OCI-LY1 (cell line): ENCODE measurements around the gene ZCCHC14.

Experiments
- H2AFZ ChIP-seq: fragments of 200-600 bp; sonication (generic), shearing (Covaris generic); 2 replicates; pipeline ENCODE4 v1.6.0; 2014; ENCODE audit warnings: antibody characterized with exemption, mild to moderate bottlenecking, low read length
- H3F3A ChIP-seq: fragments of 200-600 bp; sonication (generic), shearing (Covaris generic); 2 replicates; pipeline ENCODE4 v1.6.0; 2014; ENCODE audit warnings: mild to moderate bottlenecking, antibody characterized with exemption, low read length, moderate library complexity; ENCODE audit not compliant: insufficient read depth
- H3K27ac ChIP-seq: fragments of 200-600 bp; sonication (generic); 2 replicates; pipeline ENCODE4 v1.5.1; 2014; ENCODE audit warnings: low read length, mixed run types, mild to moderate bottlenecking, low read depth; ENCODE audit not compliant: poor library complexity, severe bottlenecking
- H3K27me3 ChIP-seq: fragments of 200-600 bp; sonication (generic); 2 replicates; pipeline ENCODE4 v1.6.0; 2014; ENCODE audit warnings: antibody characterized with exemption, mild to moderate bottlenecking, low read length, moderate library complexity; ENCODE audit not compliant: insufficient read depth
- H3K36me3 ChIP-seq: fragments of 200-600 bp; sonication (generic); 2 replicates; pipeline ENCODE4 v1.6.1; 2014; ENCODE audit warnings: mild to moderate bottlenecking, antibody characterized with exemption, low read length, moderate library complexity, mixed read lengths; ENCODE audit not compliant: insufficient read depth
- H3K4me1 ChIP-seq: fragments of 200-600 bp; sonication (generic); 2 replicates; pipeline ENCODE4 v1.5.1; 2014; ENCODE audit warnings: mild to moderate bottlenecking, low read length, moderate library complexity; ENCODE audit not compliant: insufficient read depth, severe bottlenecking
- H3K4me2 ChIP-seq: fragments of 200-600 bp; sonication (generic), shearing (Covaris generic); 2 replicates; pipeline ENCODE4 v1.6.1; 2014; ENCODE audit warnings: low read length
- H3K4me3 ChIP-seq: fragments of 200-600 bp; sonication (generic); 2 replicates; pipeline ENCODE4 v1.5.1; 2014; ENCODE audit warnings: low read length, low read depth, mild to moderate bottlenecking, mixed read lengths; ENCODE audit not compliant: poor library complexity, severe bottlenecking
- H3K79me2 ChIP-seq: fragments of 200-600 bp; shearing (Covaris generic); 2 replicates; pipeline ENCODE4 v1.6.1; 2016; ENCODE audit warnings: mixed run types, low read length, mixed read lengths; ENCODE audit not compliant: insufficient read depth
- H3K9ac ChIP-seq: fragments of 200-600 bp; sonication (generic), shearing (Covaris generic); 2 replicates; pipeline ENCODE4 v1.6.1; 2014; ENCODE audit warnings: mild to moderate bottlenecking, low read length, mixed read lengths
- H3K9me2 ChIP-seq: fragments of 200-600 bp; sonication (generic), shearing (Covaris generic); 2 replicates; pipeline ENCODE4 v1.6.1; 2014; ENCODE audit warnings: low read depth, mild to moderate bottlenecking, low read length, mixed read lengths
- H3K9me3 ChIP-seq: fragments of 200-600 bp; shearing (Covaris generic); 2 replicates; pipeline ENCODE4 v1.6.1; 2014; ENCODE audit warnings: low read length, mixed read lengths
- H4K20me1 ChIP-seq: fragments of 200-600 bp; sonication (generic), shearing (Covaris generic); 2 replicates; pipeline ENCODE4 v1.6.0; 2016; ENCODE audit warnings: mild to moderate bottlenecking, low read length; ENCODE audit not compliant: insufficient read depth
- CTCF ChIP-seq: fragments of 200-600 bp; sonication (generic), shearing (Covaris generic); IDR thresholded peaks from 2 replicates; pipeline ENCODE4 v1.5.1; 2017; ENCODE audit warnings: mild to moderate bottlenecking, antibody characterized with exemption, low read length, moderate library complexity, mixed read lengths
- EZH2 ChIP-seq: fragments of 200-600 bp; sonication (generic), shearing (Covaris generic); IDR thresholded peaks from 2 replicates; pipeline ENCODE4 v1.8.0; 2017; ENCODE audit warnings: borderline replicate concordance, mixed run types, mild to moderate bottlenecking, antibody characterized with exemption, low read length, moderate library complexity, mixed read lengths

ZCCHC14 gene

GRCh38 chr16:87472142-87472778, 20.6 kb downstream of the ZCCHC14 start:
- no peaks in the 10 kb centered on the region for H3K9me3 ChIP-seq
- no peak overlapping the region for H3K4me3 ChIP-seq
- no peak overlapping the region for H3K4me2 ChIP-seq
- no peaks in the 10 kb centered on the region for H3K9me2 ChIP-seq
- peaks cover 3% of the 10 kb centered on the region; the same call in 1 of the 2 replicates for H4K20me1 ChIP-seq
- no peaks in the 10 kb centered on the region for H3K27me3 ChIP-seq
- TF ChIP-seq EZH2 (no peak), CTCF (no peak)
- H3K79me2 ChIP-seq = peaks cover 24% of the 10 kb centered on the region
- H3K27ac ChIP-seq = no peak overlapping the region
- peaks cover 2% of the 10 kb centered on the region for H3K4me1 ChIP-seq
- H2AFZ ChIP-seq = no peak overlapping the region
- no peaks in the 10 kb centered on the region for H3F3A ChIP-seq
- H3K36me3 ChIP-seq = peaks cover 20% of the 10 kb centered on the region
- no peak overlapping the region for H3K9ac ChIP-seq

- TF ChIP-seq CTCF (no peak), EZH2 (no peak)
- Histone ChIP-seq H4K20me1 (peaks cover 3% of the 10 kb centered on the region; the same call in 1 of the 2 replicates), H3K27ac (no peak overlapping the region), H3K36me3 (peaks cover 20% of the 10 kb centered on the region), H3K79me2 (peaks cover 24% of the 10 kb centered on the region), H3K4me2 (no peak overlapping the region), H3K9me2 (no peaks in the 10 kb centered on the region), H3K9ac (no peak overlapping the region), H3F3A (no peaks in the 10 kb centered on the region), H2AFZ (no peak overlapping the region), H3K9me3 (no peaks in the 10 kb centered on the region), H3K27me3 (no peaks in the 10 kb centered on the region), H3K4me3 (no peak overlapping the region), H3K4me1 (peaks cover 4% of the 10 kb centered on the region)
These were observed 21.3 kb downstream of the ZCCHC14 start for GRCh38 chr16:87471278-87472141.

GRCh38 chr16:87470332-87470731, 22.5 kb downstream of the ZCCHC14 start:
- H3K4me1 ChIP-seq = peaks cover 15% of the 10 kb centered on the region
- no peaks in the 10 kb centered on the region for H3K9me2 ChIP-seq
- H3F3A ChIP-seq = no peaks in the 10 kb centered on the region
- no peaks in the 10 kb centered on the region for H3K9me3 ChIP-seq
- no peak overlapping the region for H3K9ac ChIP-seq
- no peak overlapping the region for H3K27ac ChIP-seq
- no peaks in the 10 kb centered on the region for H3K27me3 ChIP-seq
- H3K36me3 ChIP-seq = peaks cover 14% of the 10 kb centered on the region
- H3K4me2 ChIP-seq = no peak overlapping the region
- no peak overlapping the region for H3K4me3 ChIP-seq
- H4K20me1 ChIP-seq = no peaks in the 10 kb centered on the region
- no peak for TF ChIP-seq CTCF
- no peak for TF ChIP-seq EZH2
- peaks cover 16% of the 10 kb centered on the region for H3K79me2 ChIP-seq
- no peak overlapping the region for H2AFZ ChIP-seq
